K562 (cell line): Measurements from ENCODE around the gene RNGTT. TPM values are rescaled to one million over a fixed set of nuclear protein-coding genes. Genes with fewer than 3 reads are reported as not detected.

Experiments
- ATAC-seq: fragments of 200-7000 bp; cut with Tn5 transposase; 3 replicates; pipeline ENCODE4 v1.9.1; 2020; ENCODE audit warnings: moderate library complexity
- BruUV-seq: library from RNA; stranded (reverse); fragments of 400-500 nt; replicated peaks from 2 replicates; lab custom pipeline; 2021; lab: Mats Ljungman, UMichigan
- CTCF ChIA-PET: fragments of 300-600 bp; formaldehyde crosslinking; extraction: SDS; loops from one replicate; lab custom pipeline; 2021; ENCODE audit warnings: low intra/inter-chr PET ratio; lab: Yijun Ruan, JAX
- POLR2A ChIA-PET: fragments of 300-600, 350-650 bp; sonication (Branson Sonifier 250); formaldehyde crosslinking; extraction: SDS; loops from one replicate; lab custom pipeline; 2021; ENCODE audit warnings: antibody characterized with exemption, inconsistent platforms; lab: Yijun Ruan, JAX
- DNase-seq, 4 experiments: peaks; one replicate each; pipeline versions ENCODE4 v3.0.0 to v3.0.0-alpha.2; 2011 to 2018; ENCODE audit warnings: low spot score in 3 of 4, mixed read lengths in 3 of 4; ENCODE audit errors: extremely low read depth in 1 of 4
- FAIRE-seq: peaks from 2 replicates; lab custom pipeline; 2011; peaks lifted over from hg19 to GRCh38; lab: Jason Lieb, UNC
- H2AFZ ChIP-seq: 2 replicates; pipeline ENCODE4 v1.6.0; 2011; ENCODE audit warnings: low read depth, low read length, control low read depth, inconsistent platforms
- H3K27ac ChIP-seq: fragments of 200-600 bp; 3 replicates; pipeline ENCODE4 v1.8.0; 2011; ENCODE audit warnings: low read depth, mild to moderate bottlenecking, control low read depth, inconsistent platforms, low read length, moderate library complexity, mixed read lengths; ENCODE audit errors: extremely low read depth
- H3K27me3 ChIP-seq, 2 experiments: fragments of 300-600 bp in 1 of 2; 2 replicates in 1 of 2; 3 replicates in 1 of 2; pipeline versions ENCODE4 v1.6.0 to v1.8.0; 2011; ENCODE audit warnings: inconsistent platforms in 2 of 2, low read length in 2 of 2, mild to moderate bottlenecking in 1 of 2, mixed read lengths in 1 of 2, moderate library complexity in 1 of 2; ENCODE audit not compliant: control insufficient read depth in 2 of 2, insufficient read depth in 2 of 2
- H3K36me3 ChIP-seq: fragments of 300-600 bp; 3 replicates; pipeline ENCODE4 v1.8.0; 2011; ENCODE audit warnings: mild to moderate bottlenecking, low read length, inconsistent platforms; ENCODE audit not compliant: control insufficient read depth, insufficient read depth
- H3K4me1 ChIP-seq, 2 experiments: fragments of 200-600 bp in 1 of 2; replicated peaks in 1 of 2; 2 replicates in 1 of 2; 3 replicates in 1 of 2; pipeline versions ENCODE4 v1.5.1 to v1.8.0; 2011; ENCODE audit warnings: inconsistent platforms in 2 of 2, low read length in 2 of 2, mild to moderate bottlenecking in 1 of 2, mixed read lengths in 1 of 2, moderate library complexity in 1 of 2; ENCODE audit not compliant: control insufficient read depth in 2 of 2, insufficient read depth in 2 of 2
- H3K4me2 ChIP-seq: 2 replicates; pipeline ENCODE4 v1.6.1; 2011; ENCODE audit warnings: low read length, control low read depth, inconsistent platforms, mixed read lengths; ENCODE audit not compliant: insufficient read depth
- H3K4me3 ChIP-seq: fragments of 200-600 bp; sonication (generic), shearing (Covaris generic); 2 replicates; pipeline ENCODE4 v1.5.1; 2016; ENCODE audit warnings: control low read depth, inconsistent platforms
- H3K79me2 ChIP-seq: fragments of 200-600 bp; 3 replicates; pipeline ENCODE4 v1.8.0; 2011; ENCODE audit warnings: low read length, inconsistent platforms; ENCODE audit not compliant: control insufficient read depth, insufficient read depth
- H3K9ac ChIP-seq, 2 experiments: 2 replicates each; pipeline versions ENCODE4 v1.6.0 to v1.6.1; 2011; ENCODE audit warnings: low read depth in 2 of 2, low read length in 2 of 2, control low read depth in 1 of 2, inconsistent platforms in 1 of 2, mild to moderate bottlenecking in 1 of 2, mixed read lengths in 1 of 2; ENCODE audit not compliant: insufficient read depth in 1 of 2
- H3K9me1 ChIP-seq: one replicate; pipeline ENCODE4 v1.6.0; 2011; ENCODE audit warnings: inconsistent platforms, mild to moderate bottlenecking, low read length, moderate library complexity; ENCODE audit not compliant: control insufficient read depth, insufficient read depth
- H3K9me3 ChIP-seq: replicated peaks from 2 replicates; pipeline ENCODE4 v1.5.1; 2011; ENCODE audit warnings: low read depth, low read length, inconsistent platforms; ENCODE audit not compliant: control insufficient read depth, insufficient read depth
- H4K20me1 ChIP-seq: replicated peaks from 2 replicates; pipeline ENCODE4 v1.6.1; 2011; ENCODE audit warnings: low read length, inconsistent platforms, mixed read lengths; ENCODE audit not compliant: control insufficient read depth, insufficient read depth
- KHSRP ChIP-seq: fragments of 450-650 bp; IDR thresholded peaks from 2 replicates; pipeline ENCODE4 v1.6.1; 2017
- MBD2 ChIP-seq: sonication (generic); IDR thresholded peaks from 2 replicates; pipeline ENCODE4 v1.6.1; 2016; ENCODE audit warnings: low read depth, borderline replicate concordance
- MGA ChIP-seq: fragments of 450-650 bp; IDR thresholded peaks from 2 replicates; pipeline ENCODE4 v1.6.1; 2016; ENCODE audit warnings: mild to moderate bottlenecking, moderate library complexity
- NONO ChIP-seq, 2 experiments: fragments of 200-400 bp in 1 of 2; fragments of 450-650 bp in 1 of 2; formaldehyde crosslinking in 1 of 2; IDR thresholded peaks; 2 replicates each; pipeline ENCODE4 v1.6.1; 2017; ENCODE audit warnings: low read depth in 2 of 2, mild to moderate bottlenecking in 2 of 2, moderate library complexity in 2 of 2, low read length in 1 of 2
- PTRF ChIP-seq: fragments of 450-650 bp; IDR thresholded peaks from 2 replicates; pipeline ENCODE4 v1.6.1; 2016; ENCODE audit warnings: mild to moderate bottlenecking, missing genetic modification characterization, missing compliant biosample characterization
- RFX7 ChIP-seq: fragments of 250-450 bp; sonication (Bioruptor Pico); IDR thresholded peaks from 2 replicates; pipeline ENCODE4 v1.5.1; 2021; ENCODE audit warnings: mild to moderate bottlenecking
- SAFB2 ChIP-seq: fragments of 200-400 bp; formaldehyde crosslinking; IDR thresholded peaks from 2 replicates; pipeline ENCODE4 v1.6.1; 2018; ENCODE audit warnings: borderline replicate concordance, low read length, low read depth, moderate library complexity; ENCODE audit not compliant: severe bottlenecking
- SRF ChIP-seq, 2 experiments: fragments of 250-450, 450-650 bp in 1 of 2; sonication (Bioruptor Pico) in 1 of 2; sonication (generic) in 1 of 2; formaldehyde crosslinking; IDR thresholded peaks; 2 replicates each; pipeline versions ENCODE4 v1.5.0 to v1.5.1; 2020 to 2022; ENCODE audit warnings: mild to moderate bottlenecking in 1 of 2, missing genetic modification reagents in 1 of 2
- ZNF165 ChIP-seq: fragments of 250-450 bp; sonication (Bioruptor Pico); IDR thresholded peaks from 2 replicates; pipeline ENCODE4 v1.4.0; 2020; ENCODE audit warnings: borderline replicate concordance
- ZNF277 ChIP-seq: fragments of 250-450 bp; sonication (Bioruptor Pico); IDR thresholded peaks from 2 replicates; pipeline ENCODE4 v1.8.0; 2022; ENCODE audit warnings: inconsistent platforms, mild to moderate bottlenecking, moderate library complexity, borderline replicate concordance
- in situ Hi-C: fragments of 300-500 bp; cut with MboI; formaldehyde crosslinking; loops from 4 replicates; pipeline ENCODE4 v1.15.0; 2018; ENCODE audit warnings: inconsistent platforms, mixed read lengths
- intact Hi-C: fragments of 100-400 bp; cut with micrococcal nuclease; formaldehyde crosslinking; loops from 2 replicates; pipeline ENCODE4 v1.14.2; 2022
- polyA plus RNA-seq, 8 experiments: library from polyadenylated mRNA; depleted of rRNA in 4 of 8; stranded (reverse) in 5 of 8; unstranded in 3 of 8; fragments of >200 nt; fragmentation: Nextera tagmentation in 2 of 8; fragmentation: Illumina TruSeq in 1 of 8; extraction: Ambion mirVana in 2 of 8; extraction: Trizol in 1 of 8; gene quantifications; 2 replicates each; pipeline versions ENCODE4 v1.2.1 to v1.2.3, GENCODE V29; 2011 to 2014; ENCODE audit warnings: inconsistent platforms in 1 of 8, missing spikeins in 1 of 8
- total RNA-seq, 7 experiments: library from RNA; depleted of rRNA in 6 of 7; stranded (reverse); fragments of >200 nt in 6 of 7; fragmentation: Illumina TruSeq in 2 of 7; extraction: Trizol in 2 of 7; gene quantifications; 2 replicates each; pipeline versions ENCODE4 v1.2.1 to v1.2.3, GENCODE V29; 2011 to 2021; ENCODE audit warnings: low replicate concordance in 1 of 7

The RNGTT gene
- total and polyA plus RNA-seq, 9 of the 15 experiments (the other 6 are each of a cell fraction or from before 2014, with no cell fraction given), result 6.1 to 31.7 (median 19.5) TPM

GRCh38 chr6:88569959-88570358 is 393.5 kb downstream of the RNGTT start:
- no peak overlapping the region for H3K27ac ChIP-seq
- no TSS peak for BruUV-seq
- ChIA-PET CTCF (no interaction called here), POLR2A (interaction anchor here (0.7 kb wide), 1 partner anchor 598 kb away, joined by 3 read pairs; no protein-coding TSS in a partner anchor)
- no peaks in the 10 kb centered on the region for H3K9me3 ChIP-seq
- ATAC-seq (no peak), DNase-seq (no peak), FAIRE-seq (no peak)
- no peaks in the 10 kb centered on the region for H4K20me1 ChIP-seq
- no peak overlapping the region for H3K4me3 ChIP-seq
- no peak overlapping the region for H2AFZ ChIP-seq
- H3K9ac ChIP-seq, result no peak overlapping the region
- no peaks in the 10 kb centered on the region for H3K79me2 ChIP-seq
- H3K27me3 ChIP-seq, result peaks cover 0 to 34% of the 10 kb centered on the region in 2 experiments; a peak in 4 of 5 replicates
- no peaks in the 10 kb centered on the region for H3K36me3 ChIP-seq
- H3K9me1 ChIP-seq, result no peaks in the 10 kb centered on the region
- intact Hi-C loops (no loop called here), in situ Hi-C loops (no loop called here)
- no peak overlapping the region for H3K4me2 ChIP-seq
- no peaks in the 10 kb centered on the region for H3K4me1 ChIP-seq
- TF ChIP-seq MGA (no peak), SAFB2 (no peak), ZNF165 (CRISPR knock-in tag) (no peak), PTRF (tag) (no peak), MBD2 (no peak), ZNF277 (CRISPR knock-in tag) (no peak), KHSRP (no peak), NONO (IDR thresholded peaks at IDR 0.05; ENCODE audit: low read depth in 2 of 2, low read length in 1 of 2) (no peak), RFX7 (CRISPR knock-in tag) (no peak), SRF (CRISPR knock-in tag; IDR thresholded peaks at IDR 0.05) (no peak)
